A673 (cell line): ENCODE results near the gene MYLK2. TPM values are rescaled to one million over a fixed set of nuclear protein-coding genes. Genes with fewer than 3 reads are reported as not detected.
"Not testable (repeated sequence)": the region's sequence is repeated elsewhere in the genome, so short reads cannot be mapped to it uniquely, and the experiment has no call there.

Source experiments
- BruUV-seq: library from RNA; stranded (reverse); fragments of 400-500 nt; replicated peaks from 2 replicates; lab custom pipeline; 2021; lab: Mats Ljungman, UMichigan
- CTCF ChIA-PET: fragments of 300-600 bp; sonication (Branson Sonifier 250); formaldehyde crosslinking; loops from one replicate; lab custom pipeline; 2022; ENCODE audit warnings: antibody characterized with exemption; lab: Charles Lee
- POLR2A ChIA-PET: fragments of 300-600 bp; sonication (Branson Sonifier 250); formaldehyde crosslinking; loops from one replicate; lab custom pipeline; 2022; ENCODE audit warnings: antibody characterized with exemption; ENCODE audit not compliant: low non-redundant PET; lab: Charles Lee
- DNase-seq: peaks from one replicate; pipeline ENCODE4 v3.0.0-alpha.2; 2015; ENCODE audit warnings: low spot score
- H3K27ac ChIP-seq: fragments of 200-600 bp; sonication (generic); 2 replicates; pipeline ENCODE4 v1.5.1; 2016; ENCODE audit warnings: mixed run types, low read depth, mild to moderate bottlenecking, mixed read lengths, antibody characterized with exemption, low read length; ENCODE audit not compliant: poor library complexity, severe bottlenecking
- H3K27me3 ChIP-seq: fragments of 200-600 bp; sonication (generic); replicated peaks from 2 replicates; pipeline ENCODE4 v1.6.1; 2017; ENCODE audit warnings: mixed run types, low read depth, mild to moderate bottlenecking, mixed read lengths, antibody characterized with exemption, low read length; ENCODE audit not compliant: insufficient read depth, poor library complexity
- H3K36me3 ChIP-seq: fragments of 200-600 bp; sonication (generic); 2 replicates; pipeline ENCODE4 v1.6.1; 2016; ENCODE audit warnings: mixed run types, mild to moderate bottlenecking, mixed read lengths, antibody characterized with exemption, low read length; ENCODE audit not compliant: insufficient read depth, poor library complexity, severe bottlenecking
- H3K4me1 ChIP-seq: fragments of 200-600 bp; sonication (generic); 2 replicates; pipeline ENCODE4 v1.6.1; 2017; ENCODE audit warnings: mixed run types, mild to moderate bottlenecking, mixed read lengths, antibody characterized with exemption, low read length; ENCODE audit not compliant: insufficient read depth, poor library complexity, severe bottlenecking
- H3K4me3 ChIP-seq: fragments of 200-600 bp; sonication (generic); 2 replicates; pipeline ENCODE4 v1.5.1; 2016; ENCODE audit warnings: low read depth, mixed run types, mild to moderate bottlenecking, mixed read lengths, low read length; ENCODE audit not compliant: poor library complexity, severe bottlenecking
- H3K9me3 ChIP-seq: fragments of 200-600 bp; sonication (generic); 2 replicates; pipeline ENCODE4 v1.6.1; 2016; ENCODE audit warnings: mixed run types, low read depth, mild to moderate bottlenecking, mixed read lengths, antibody characterized with exemption, low read length; ENCODE audit not compliant: poor library complexity, severe bottlenecking
- CTCF ChIP-seq: fragments of 300-800, 200-600 bp; sonication (generic); conservative IDR thresholded peaks from 2 replicates; pipeline ENCODE4 v1.5.1; 2017; ENCODE audit warnings: low read depth, mild to moderate bottlenecking, antibody characterized with exemption, low read length, moderate library complexity, mixed read lengths
- EZH2 ChIP-seq: fragments of 200-600 bp; sonication (generic); IDR thresholded peaks from 2 replicates; pipeline ENCODE4 v1.6.1; 2017; ENCODE audit warnings: borderline replicate concordance, low read depth, mild to moderate bottlenecking, mixed read lengths, antibody characterized with exemption, low read length; ENCODE audit not compliant: poor library complexity, severe bottlenecking
- intact Hi-C: fragments of 100-400 bp; cut with micrococcal nuclease; formaldehyde crosslinking; loops from one replicate; pipeline ENCODE4 v1.10.0; 2022; ENCODE audit not compliant: unreplicated experiment
- total RNA-seq: library from RNA; stranded (reverse); gene quantifications from 2 replicates; pipeline ENCODE4 v1.2.3, GENCODE V29; 2021

Gene MYLK2
- total RNA-seq, 1 experiment from 2014 or later: 1.3 TPM

- no TSS peak for BruUV-seq
- no peak for DNase-seq
Observed at GRCh38 chr20:31813611-31814010, 5.5 kb upstream of the MYLK2 start.

GRCh38 chr20:31814142-31814541, 5.0 kb upstream of the MYLK2 start:
- intact Hi-C loops, CTCF ChIA-PET, H3K36me3 ChIP-seq, POLR2A ChIA-PET, DNase-seq, H3K27ac ChIP-seq, H3K4me3 ChIP-seq, H3K27me3 ChIP-seq, H3K9me3 ChIP-seq, BruUV-seq: not testable (repeated sequence)
- peaks cover 11% of the 10 kb centered on the region for H3K4me1 ChIP-seq

More at GRCh38 chr20:31813611-31814010, 5.5 kb upstream of the MYLK2 start:
- TF ChIP-seq CTCF: no peak
- no peaks in the 10 kb centered on the region for H3K9me3 ChIP-seq
- peaks cover 11% of the 10 kb centered on the region for H3K4me1 ChIP-seq
- ChIA-PET CTCF (no interaction called here), POLR2A (no interaction called here)
- H3K27me3 ChIP-seq: no peaks in the 10 kb centered on the region
- no peak overlapping the region for H3K27ac ChIP-seq
- no peak overlapping the region for H3K4me3 ChIP-seq
- H3K36me3 ChIP-seq: no peaks in the 10 kb centered on the region
- intact Hi-C loops: no loop called here

GRCh38 chr20:31815408-31816188, 3.6 kb upstream of the MYLK2 start:
- CTCF ChIA-PET: interaction anchor here (0.6 kb wide), 1 partner anchor 12 kb away, joined by 4 read pairs; no protein-coding TSS in a partner anchor
- Histone ChIP-seq H3K27ac (no peak overlapping the region), H3K4me1 (peaks cover 11% of the 10 kb centered on the region), H3K4me3 (no peak overlapping the region), H3K9me3 (no peaks in the 10 kb centered on the region), H3K36me3 (no peaks in the 10 kb centered on the region), H3K27me3 (no peaks in the 10 kb centered on the region)
- no peak for TF ChIP-seq EZH2
- TF ChIP-seq CTCF: no peak
- intact Hi-C loops: no loop called here
- DNase-seq: peak; percentile 45
- POLR2A ChIA-PET: no interaction called here
- no TSS peak for BruUV-seq

- no TSS peak for BruUV-seq
- Histone ChIP-seq H3K9me3 (no peaks in the 10 kb centered on the region), H3K4me1 (peaks cover 11% of the 10 kb centered on the region), H3K27me3 (no peaks in the 10 kb centered on the region), H3K27ac (no peak overlapping the region), H3K36me3 (no peaks in the 10 kb centered on the region), H3K4me3 (no peak overlapping the region)
- POLR2A ChIA-PET: no interaction called here
- no peak for TF ChIP-seq CTCF
- no peak for TF ChIP-seq EZH2
- CTCF ChIA-PET: no interaction called here
- DNase-seq: no peak
- intact Hi-C loops: no loop called here
Observed at GRCh38 chr20:31816221-31816620, 2.9 kb upstream of the MYLK2 start.
